HG02763 (cell line): ENCODE results near the gene SMARCAL1.

ENCODE experiments used
- ATAC-seq: cut with Tn5 transposase; IDR thresholded peaks from one replicate; pipeline ENCODE4 v1.9.1; 2021; ENCODE audit warnings: mild to moderate bottlenecking, moderate library complexity; ENCODE audit not compliant: unreplicated experiment

SMARCAL1 gene

DNA sequence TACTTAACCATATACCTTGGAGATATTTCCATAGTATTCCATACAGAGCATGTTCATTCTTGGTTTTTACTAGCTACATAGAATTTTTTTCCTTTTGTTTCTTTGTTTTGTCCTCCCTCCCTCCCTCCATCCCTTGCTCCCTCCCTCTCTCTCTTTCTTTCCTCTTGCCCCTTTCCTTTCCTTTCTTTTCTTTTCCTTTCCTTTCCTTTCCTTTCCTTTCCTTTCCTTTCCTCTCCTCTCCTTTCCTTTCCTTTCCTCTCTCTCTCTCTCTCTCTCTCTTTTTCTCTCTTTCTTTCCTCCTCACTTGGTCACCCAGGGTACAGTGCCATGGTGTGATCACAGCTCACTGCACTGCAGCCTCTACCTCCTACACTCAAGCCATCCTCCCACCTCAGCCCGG lies 114.7 kb downstream of the SMARCAL1 start:
- ATAC-seq = no peak

GRCh38 chr2:216527600-216527999 lies 115.3 kb downstream of the SMARCAL1 start:
- ATAC-seq = no peak

DNA sequence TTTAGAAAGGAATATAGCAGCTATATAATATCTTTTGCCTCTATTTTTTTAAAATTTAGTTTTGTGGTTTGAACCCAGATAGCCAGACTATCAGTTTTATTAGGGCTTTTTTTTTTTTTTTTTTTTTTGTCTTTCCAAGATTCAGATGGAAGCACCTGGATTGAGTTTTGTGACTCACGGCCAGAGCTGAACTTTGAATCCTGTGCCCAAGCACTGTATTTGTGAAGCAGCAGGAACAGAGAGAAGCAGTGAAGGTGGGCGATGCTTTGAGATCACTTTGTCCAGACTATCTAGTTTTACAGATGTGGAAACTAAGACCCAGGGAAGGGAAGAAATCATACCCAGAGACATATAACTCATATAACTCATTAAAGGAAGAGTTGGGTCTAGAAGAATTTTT lies 120.3 kb downstream of the SMARCAL1 start:
- ATAC-seq = no peak
